ENCODE measurements around the gene CFAP126.

DNA sequence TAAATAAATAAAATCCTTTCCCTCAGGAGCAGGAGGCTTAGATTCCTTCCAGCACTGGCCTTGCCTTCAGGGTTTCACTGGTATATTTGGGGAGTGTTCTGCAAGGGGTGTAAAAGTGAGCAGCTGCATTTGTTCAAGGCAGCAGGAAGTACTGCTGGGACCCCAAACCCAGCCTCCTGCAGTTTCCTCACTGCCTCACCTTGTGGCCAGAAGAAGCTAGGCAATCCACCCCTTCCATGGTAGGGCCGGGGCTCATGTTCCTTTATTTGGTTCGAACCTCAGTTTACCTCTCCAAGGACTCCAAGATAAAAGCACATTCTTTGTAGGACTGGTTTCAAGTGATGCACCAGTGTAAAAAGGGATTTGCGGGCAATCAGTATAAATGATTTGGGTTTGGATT, 21.0 kb upstream of the CFAP126 start:
- TF ChIP-seq SMC3 (conservative IDR thresholded peaks at IDR 0.05; ENCODE audit: poor library complexity), result no peak
- TF ChIP-seq EP300 (conservative IDR thresholded peaks at IDR 0.05; ENCODE audit: poor library complexity, severe bottlenecking), result no peak
